A673 (cell line): ENCODE results near the gene BMX. TPM values are rescaled to one million over a fixed set of nuclear protein-coding genes. Genes with fewer than 3 reads are reported as not detected.
A peak's percentile ranks its signal among the peaks of the same experiment; 100 is the strongest.

ENCODE experiments used
- BruUV-seq: library from RNA; stranded (reverse); fragments of 400-500 nt; replicated peaks from 2 replicates; lab custom pipeline; 2021; lab: Mats Ljungman, UMichigan
- CTCF ChIA-PET: fragments of 300-600 bp; sonication (Branson Sonifier 250); formaldehyde crosslinking; loops from one replicate; lab custom pipeline; 2022; ENCODE audit warnings: antibody characterized with exemption; lab: Charles Lee
- POLR2A ChIA-PET: fragments of 300-600 bp; sonication (Branson Sonifier 250); formaldehyde crosslinking; loops from one replicate; lab custom pipeline; 2022; ENCODE audit warnings: antibody characterized with exemption; ENCODE audit not compliant: low non-redundant PET; lab: Charles Lee
- DNase-seq: peaks from one replicate; pipeline ENCODE4 v3.0.0-alpha.2; 2015; ENCODE audit warnings: low spot score
- H3K27ac ChIP-seq: fragments of 200-600 bp; sonication (generic); 2 replicates; pipeline ENCODE4 v1.5.1; 2016; ENCODE audit warnings: mixed run types, low read depth, mild to moderate bottlenecking, mixed read lengths, antibody characterized with exemption, low read length; ENCODE audit not compliant: poor library complexity, severe bottlenecking
- H3K27me3 ChIP-seq: fragments of 200-600 bp; sonication (generic); replicated peaks from 2 replicates; pipeline ENCODE4 v1.6.1; 2017; ENCODE audit warnings: mixed run types, low read depth, mild to moderate bottlenecking, mixed read lengths, antibody characterized with exemption, low read length; ENCODE audit not compliant: insufficient read depth, poor library complexity
- H3K36me3 ChIP-seq: fragments of 200-600 bp; sonication (generic); 2 replicates; pipeline ENCODE4 v1.6.1; 2016; ENCODE audit warnings: mixed run types, mild to moderate bottlenecking, mixed read lengths, antibody characterized with exemption, low read length; ENCODE audit not compliant: insufficient read depth, poor library complexity, severe bottlenecking
- H3K4me1 ChIP-seq: fragments of 200-600 bp; sonication (generic); 2 replicates; pipeline ENCODE4 v1.6.1; 2017; ENCODE audit warnings: mixed run types, mild to moderate bottlenecking, mixed read lengths, antibody characterized with exemption, low read length; ENCODE audit not compliant: insufficient read depth, poor library complexity, severe bottlenecking
- H3K4me3 ChIP-seq: fragments of 200-600 bp; sonication (generic); 2 replicates; pipeline ENCODE4 v1.5.1; 2016; ENCODE audit warnings: low read depth, mixed run types, mild to moderate bottlenecking, mixed read lengths, low read length; ENCODE audit not compliant: poor library complexity, severe bottlenecking
- H3K9me3 ChIP-seq: fragments of 200-600 bp; sonication (generic); 2 replicates; pipeline ENCODE4 v1.6.1; 2016; ENCODE audit warnings: mixed run types, low read depth, mild to moderate bottlenecking, mixed read lengths, antibody characterized with exemption, low read length; ENCODE audit not compliant: poor library complexity, severe bottlenecking
- CTCF ChIP-seq: fragments of 300-800, 200-600 bp; sonication (generic); conservative IDR thresholded peaks from 2 replicates; pipeline ENCODE4 v1.5.1; 2017; ENCODE audit warnings: low read depth, mild to moderate bottlenecking, antibody characterized with exemption, low read length, moderate library complexity, mixed read lengths
- EZH2 ChIP-seq: fragments of 200-600 bp; sonication (generic); IDR thresholded peaks from 2 replicates; pipeline ENCODE4 v1.6.1; 2017; ENCODE audit warnings: borderline replicate concordance, low read depth, mild to moderate bottlenecking, mixed read lengths, antibody characterized with exemption, low read length; ENCODE audit not compliant: poor library complexity, severe bottlenecking
- intact Hi-C: fragments of 100-400 bp; cut with micrococcal nuclease; formaldehyde crosslinking; loops from one replicate; pipeline ENCODE4 v1.10.0; 2022; ENCODE audit not compliant: unreplicated experiment
- total RNA-seq: library from RNA; stranded (reverse); gene quantifications from 2 replicates; pipeline ENCODE4 v1.2.3, GENCODE V29; 2021

BMX gene
- total RNA-seq, 1 experiment from 2014 or later = not detected

- POLR2A ChIA-PET = no interaction called here
- no peaks in the 10 kb centered on the region for H3K4me1 ChIP-seq
- no peaks in the 10 kb centered on the region for H3K9me3 ChIP-seq
- H3K4me3 ChIP-seq = no peak overlapping the region
- BruUV-seq = no TSS peak
- H3K36me3 ChIP-seq = no peaks in the 10 kb centered on the region
- CTCF ChIA-PET = interaction anchor here (0.5 kb wide), 1 partner anchor 90 kb away, joined by 3 read pairs; no protein-coding TSS in a partner anchor
- no peak for DNase-seq
- H3K27me3 ChIP-seq = peaks cover 25% of the 10 kb centered on the region
- intact Hi-C loops = no loop called here
- H3K27ac ChIP-seq = no peak overlapping the region
- TF ChIP-seq EZH2 (no peak), CTCF (no peak)
Observed at GRCh38 chrX:15560924-15561323, 60.3 kb downstream of the BMX start.

- H3K9me3 ChIP-seq = no peaks in the 10 kb centered on the region
- ChIA-PET POLR2A (no interaction called here), CTCF (no interaction called here)
- no peak for TF ChIP-seq CTCF
- no peak for TF ChIP-seq EZH2
- no peak overlapping the region for H3K27ac ChIP-seq
- peaks cover 26% of the 10 kb centered on the region for H3K27me3 ChIP-seq
- DNase-seq = no peak
- intact Hi-C loops = no loop called here
- no peak overlapping the region for H3K4me3 ChIP-seq
- no TSS peak for BruUV-seq
- no peaks in the 10 kb centered on the region for H3K36me3 ChIP-seq
- H3K4me1 ChIP-seq = no peaks in the 10 kb centered on the region
Observed at GRCh38 chrX:15563056-15563455, 62.4 kb downstream of the BMX start.

- Histone ChIP-seq H3K4me1 (no peaks in the 10 kb centered on the region), H3K4me3 (no peak overlapping the region), H3K27ac (no peak overlapping the region), H3K27me3 (peaks cover 37% of the 10 kb centered on the region), H3K9me3 (no peaks in the 10 kb centered on the region), H3K36me3 (no peaks in the 10 kb centered on the region)
- no TSS peak for BruUV-seq
- TF ChIP-seq EZH2 = no peak
- peak; percentile 76 for TF ChIP-seq CTCF
- intact Hi-C loops = loop anchor here (1.0 to 5.0 kb wide), 4 partner anchors 67 to 263 kb away; no protein-coding TSS in a partner anchor
- ChIA-PET POLR2A (no interaction called here), CTCF (interaction anchor here (0.7 kb wide), 2 partner anchors 66 to 339 kb away, joined by 3 to 19 read pairs; no protein-coding TSS in a partner anchor)
- DNase-seq = peak; percentile 70
Observed at GRCh38 chrX:15564981-15565579, 64.5 kb downstream of the BMX start.
